T-cell (primary cell): Measurements from ENCODE around the gene SLC41A3. TPM values are rescaled to one million over a fixed set of nuclear protein-coding genes. Genes with fewer than 3 reads are reported as not detected.

Experiments
- ATAC-seq, 4 experiments: fragments of 200-7000 bp in 3 of 4; fragments of 150-1000 bp in 1 of 4; cut with Tn5 transposase; replicated peaks in 1 of 4; 1 replicate in 3 of 4; 2 replicates in 1 of 4; pipeline ENCODE4 v1.10.0; 2021; ENCODE audit warnings: moderate library complexity in 3 of 4, mild to moderate bottlenecking in 2 of 4, moderate number of reproducible peaks in 1 of 4
- CTCF ChIA-PET, 2 donors: fragments of 300-600 bp; sonication (Branson Sonifier 250); formaldehyde crosslinking; loops; one replicate each; lab custom pipeline; 2022; ENCODE audit warnings: antibody characterized with exemption in 2 of 2; lab: Charles Lee
- POLR2A ChIA-PET, 2 donors: fragments of 300-600 bp; sonication (Branson Sonifier 250); formaldehyde crosslinking; loops; one replicate each; lab custom pipeline; 2022; ENCODE audit warnings: antibody characterized with exemption in 2 of 2; lab: Charles Lee
- DNase-seq, 35 experiments: peaks; one replicate each; pipeline versions ENCODE4 v3.0.0 to v3.0.0-alpha.2; 2013 to 2023
- H3K27ac ChIP-seq: one replicate; pipeline ENCODE4 v1.5.1; 2013; ENCODE audit warnings: low read length
- H3K27me3 ChIP-seq, 2 experiments: replicated peaks in 1 of 2; 1 replicate in 1 of 2; 2 replicates in 1 of 2; pipeline versions ENCODE4 v1.6.1 to v1.7.0; 2013; ENCODE audit warnings: low read length in 1 of 2, mixed read lengths in 1 of 2; ENCODE audit not compliant: control insufficient read depth in 2 of 2, insufficient read depth in 2 of 2; ENCODE audit errors: extremely low read depth in 1 of 2
- H3K36me3 ChIP-seq, 2 donors: 1 replicate in 1 of 2; 2 replicates in 1 of 2; pipeline versions ENCODE4 v1.6.1 to v1.7.0; 2013; ENCODE audit warnings: low read length in 1 of 2; ENCODE audit not compliant: control insufficient read depth in 2 of 2, insufficient read depth in 1 of 2; ENCODE audit errors: extremely low read depth in 1 of 2
- H3K4me1 ChIP-seq, 2 experiments: 1 replicate in 1 of 2; 2 replicates in 1 of 2; pipeline versions ENCODE4 v1.6.1 to v1.7.0; 2013; ENCODE audit warnings: low read length in 2 of 2, mixed read lengths in 1 of 2; ENCODE audit not compliant: insufficient read depth in 2 of 2, control insufficient read depth in 1 of 2; ENCODE audit errors: extremely low read depth in 1 of 2
- H3K4me3 ChIP-seq, 2 donors: 1 replicate in 1 of 2; 2 replicates in 1 of 2; pipeline versions ENCODE4 v1.5.1 to v1.7.0; 2013; ENCODE audit warnings: mild to moderate bottlenecking in 2 of 2, low read length in 1 of 2, moderate library complexity in 1 of 2; ENCODE audit not compliant: control insufficient read depth in 1 of 2; ENCODE audit errors: extremely low read depth in 1 of 2
- H3K9me3 ChIP-seq: 2 replicates; pipeline ENCODE4 v1.7.0; 2013
- H3K27ac Mint-ChIP-seq, 2 donors: one replicate each; pipeline ENCODE4 v1.8.0; 2020 to 2021; ENCODE audit warnings: mild to moderate bottlenecking in 2 of 2, mixed read lengths in 2 of 2
- H3K27me3 Mint-ChIP-seq, 2 donors: one replicate each; pipeline ENCODE4 v1.8.0; 2021 to 2022; ENCODE audit warnings: mixed read lengths in 2 of 2
- H3K36me3 Mint-ChIP-seq: one replicate; pipeline ENCODE4 v1.8.0; 2021; ENCODE audit warnings: mixed read lengths
- H3K4me1 Mint-ChIP-seq, 3 donors: one replicate each; pipeline ENCODE4 v1.8.0; 2020 to 2022; ENCODE audit warnings: mixed read lengths in 3 of 3, mild to moderate bottlenecking in 1 of 3
- H3K4me3 Mint-ChIP-seq, 3 donors: one replicate each; pipeline ENCODE4 v1.8.0; 2020 to 2022; ENCODE audit warnings: mild to moderate bottlenecking in 3 of 3, mixed read lengths in 3 of 3, moderate library complexity in 3 of 3
- H3K9me3 Mint-ChIP-seq, 3 donors: one replicate each; pipeline ENCODE4 v1.8.0; 2020 to 2022; ENCODE audit warnings: mixed read lengths in 3 of 3
- whole genome bisulfite sequencing: methylation state at CpG from one replicate; pipeline ENCODE4 v1.1.5; 2013; ENCODE audit warnings: missing lambda C conversion rate; ENCODE audit not compliant: insufficient coverage; 5-methylcytosine and 5-hydroxymethylcytosine counted together
- total RNA-seq, 35 experiments: library from RNA in 6 of 35; stranded (reverse) in 6 of 35; fragments of 120-200 nt in 1 of 35; gene quantifications; one replicate each; pipeline versions ENCODE4 v1.2.1 to v1.2.4 and lab custom pipeline; 2013 to 2026

Gene SLC41A3
- total RNA-seq, 5 donors from 2014 or later (not counting 1 experiment from before 2014, with no cell fraction given): 24.8 to 38.6 (median 34.5) TPM

GRCh38 chr3:126021224-126021623 lies 62.7 kb downstream of the SLC41A3 start:
- POLR2A ChIA-PET: interaction anchor here in 1 of 2 donors (0.7 kb wide), 1 partner anchor 13 kb away, joined by 11 read pairs; no protein-coding TSS in a partner anchor
- Histone ChIP-seq H3K27me3 (no peaks in the 10 kb centered on the region), H3K4me1 (peaks cover 0 to 8% of the 10 kb centered on the region in 2 experiments), H3K9me3 (no peaks in the 10 kb centered on the region), H3K36me3 (peaks cover 8 to 26% of the 10 kb centered on the region in 2 donors), H3K4me3 (no peak overlapping the region), H3K27ac (no peak overlapping the region)
- Mint-ChIP-seq H3K9me3 (no peaks in the 10 kb centered on the region), H3K4me3 (no peak overlapping the region), H3K36me3 (peaks cover 59% of the 10 kb centered on the region), H3K27ac (peak overlapping the region in 1 of 2 donors; percentile 36), H3K4me1 (peaks cover 0 to 4% (median 2%) of the 10 kb centered on the region in 3 donors), H3K27me3 (no peaks in the 10 kb centered on the region)
- ATAC-seq (no peak), DNase-seq (no peak)
- CTCF ChIA-PET: no interaction called here
- 89% methylated on average over 4 of the region's 5 CpGs for WGBS

GRCh38 chr3:126019683-126020082 lies 64.2 kb downstream of the SLC41A3 start:
- WGBS: 90% methylated on average over 4 of the region's 5 CpGs
- no peaks in the 10 kb centered on the region for H3K4me1 ChIP-seq
- H3K27ac ChIP-seq: no peak overlapping the region
- DNase-seq: no peak
- H3K36me3 ChIP-seq: peaks cover 8 to 30% of the 10 kb centered on the region in 2 donors
- no peak overlapping the region for H3K27ac Mint-ChIP-seq
- POLR2A ChIA-PET: no interaction called here
- H3K27me3 ChIP-seq: no peaks in the 10 kb centered on the region
- H3K27me3 Mint-ChIP-seq: no peaks in the 10 kb centered on the region
- H3K4me3 ChIP-seq: no peak overlapping the region
- H3K4me3 Mint-ChIP-seq: no peak overlapping the region
- H3K4me1 Mint-ChIP-seq: no peaks in the 10 kb centered on the region
- H3K36me3 Mint-ChIP-seq: peaks cover 59% of the 10 kb centered on the region
- no peaks in the 10 kb centered on the region for H3K9me3 Mint-ChIP-seq
- CTCF ChIA-PET: interaction anchor here in 1 of 2 donors (0.7 kb wide), 1 partner anchor 54 kb away, joined by 3 read pairs; no protein-coding TSS in a partner anchor
- ATAC-seq: no peak
- H3K9me3 ChIP-seq: no peaks in the 10 kb centered on the region

GRCh38 chr3:126018995-126019394 lies 64.9 kb downstream of the SLC41A3 start:
- Mint-ChIP-seq H3K9me3 (no peaks in the 10 kb centered on the region), H3K4me1 (no peaks in the 10 kb centered on the region)
- CTCF ChIA-PET: no interaction called here

GRCh38 chr3:126018545-126018944 lies 65.4 kb downstream of the SLC41A3 start:
- ChIA-PET POLR2A (no interaction called here), CTCF (interaction anchor here in 1 of 2 donors (0.6 kb wide), 1 partner anchor 21 kb away, joined by 4 read pairs; no protein-coding TSS in a partner anchor)
- H3K4me1 Mint-ChIP-seq: no peaks in the 10 kb centered on the region
- no peaks in the 10 kb centered on the region for H3K4me1 ChIP-seq
- H3K36me3 Mint-ChIP-seq: peaks cover 64% of the 10 kb centered on the region
- no peaks in the 10 kb centered on the region for H3K27me3 ChIP-seq
- H3K36me3 ChIP-seq: peaks cover 3 to 26% of the 10 kb centered on the region in 2 donors
- ATAC-seq (no peak), DNase-seq (no peak)
- H3K9me3 ChIP-seq: no peaks in the 10 kb centered on the region
- H3K27me3 Mint-ChIP-seq: no peaks in the 10 kb centered on the region
- H3K27ac ChIP-seq: no peak overlapping the region
- no peak overlapping the region for H3K4me3 ChIP-seq
- H3K4me3 Mint-ChIP-seq: no peak overlapping the region
- 88% methylated on average over 1 of the region's 1 CpG for WGBS
- no peaks in the 10 kb centered on the region for H3K9me3 Mint-ChIP-seq
- no peak overlapping the region for H3K27ac Mint-ChIP-seq

More at GRCh38 chr3:126018995-126019394, 64.9 kb downstream of the SLC41A3 start:
- Histone ChIP-seq H3K9me3 (no peaks in the 10 kb centered on the region), H3K4me1 (no peaks in the 10 kb centered on the region), H3K27me3 (no peaks in the 10 kb centered on the region), H3K36me3 (peaks cover 3 to 26% of the 10 kb centered on the region in 2 donors), H3K27ac (no peak overlapping the region), H3K4me3 (no peak overlapping the region)
- ATAC-seq: no peak
- Mint-ChIP-seq H3K4me3 (no peak overlapping the region), H3K27ac (no peak overlapping the region), H3K36me3 (peaks cover 60% of the 10 kb centered on the region), H3K27me3 (no peaks in the 10 kb centered on the region)
- POLR2A ChIA-PET: no interaction called here
- no peak for DNase-seq
- WGBS: 92% methylated on average over 4 of the region's 7 CpGs

- peaks cover 67% of the 10 kb centered on the region for H3K36me3 Mint-ChIP-seq
- CTCF ChIA-PET: no interaction called here
- H3K9me3 Mint-ChIP-seq: no peaks in the 10 kb centered on the region
- Histone ChIP-seq H3K4me3 (no peak overlapping the region), H3K27ac (no peak overlapping the region), H3K27me3 (no peaks in the 10 kb centered on the region), H3K9me3 (no peaks in the 10 kb centered on the region), H3K4me1 (no peaks in the 10 kb centered on the region), H3K36me3 (peaks cover 2 to 25% of the 10 kb centered on the region in 2 donors)
- DNase-seq (no peak), ATAC-seq (no peak)
- WGBS: 97% methylated on average over 9 of the region's 9 CpGs
- H3K4me3 Mint-ChIP-seq: no peak overlapping the region
- H3K4me1 Mint-ChIP-seq: no peaks in the 10 kb centered on the region
- H3K27ac Mint-ChIP-seq: no peak overlapping the region
- H3K27me3 Mint-ChIP-seq: no peaks in the 10 kb centered on the region
- POLR2A ChIA-PET: no interaction called here
Observed at GRCh38 chr3:126017362-126017761, 66.6 kb downstream of the SLC41A3 start.

GRCh38 chr3:126016616-126017015 lies 67.3 kb downstream of the SLC41A3 start:
- no peaks in the 10 kb centered on the region for H3K27me3 ChIP-seq
- peaks cover 0 to 23% of the 10 kb centered on the region in 2 donors for H3K36me3 ChIP-seq
- peaks cover 70% of the 10 kb centered on the region for H3K36me3 Mint-ChIP-seq

More at GRCh38 chr3:126016616-126017015, 67.3 kb downstream of the SLC41A3 start:
- no peaks in the 10 kb centered on the region for H3K4me1 ChIP-seq
- no peak overlapping the region for H3K27ac ChIP-seq
- no peaks in the 10 kb centered on the region for H3K9me3 ChIP-seq
- H3K9me3 Mint-ChIP-seq: no peaks in the 10 kb centered on the region
- ATAC-seq: no peak
- H3K4me3 Mint-ChIP-seq: no peak overlapping the region
- H3K4me1 Mint-ChIP-seq: no peaks in the 10 kb centered on the region
- 93% methylated on average over 3 of the region's 8 CpGs for WGBS
- H3K27me3 Mint-ChIP-seq: no peaks in the 10 kb centered on the region
- no peak overlapping the region for H3K4me3 ChIP-seq
- CTCF ChIA-PET: no interaction called here
- POLR2A ChIA-PET: no interaction called here
- no peak overlapping the region for H3K27ac Mint-ChIP-seq
- no peak for DNase-seq
